HCT116 (cell line): ENCODE measurements around the gene ERN1. TPM values are rescaled to one million over a fixed set of nuclear protein-coding genes. Genes with fewer than 3 reads are reported as not detected.

ENCODE experiments used
- ATAC-seq: fragments of 200-7000 bp; cut with Tn5 transposase; 2 replicates; pipeline ENCODE4 v1.9.1; 2020; ENCODE audit warnings: mild to moderate bottlenecking, moderate library complexity
- BruUV-seq: library from RNA; stranded (reverse); fragments of 400-500 nt; replicated peaks from 2 replicates; lab custom pipeline; 2021; lab: Mats Ljungman, UMichigan
- CTCF ChIA-PET: fragments of 300-600 bp; sonication (Branson Sonifier 250); formaldehyde crosslinking; loops from one replicate; lab custom pipeline; 2021; ENCODE audit warnings: antibody characterized with exemption; lab: Charles Lee
- POLR2A ChIA-PET: fragments of 300-600, 350-600 bp; sonication (Branson Sonifier 250); formaldehyde crosslinking; loops from one replicate; lab custom pipeline; 2021; ENCODE audit warnings: antibody characterized with exemption; lab: Charles Lee
- RAD21 ChIA-PET, 2 experiments: fragments of 300-600 bp; sonication (Branson Sonifier 250); formaldehyde crosslinking; loops; one replicate each; lab custom pipeline; 2023; ENCODE audit warnings: low total read pairs in 2 of 2; ENCODE audit not compliant: uncharacterized antibody in 2 of 2, unreplicated experiment in 2 of 2, low non-redundant PET in 1 of 2; lab: Charles Lee
- DNase-seq: peaks from one replicate; pipeline ENCODE4 v3.0.0-alpha.2; 2010; ENCODE audit warnings: low read depth, low spot score
- H2AFZ ChIP-seq: fragments of 200-600 bp; shearing (Covaris generic), sonication (generic); 2 replicates; pipeline ENCODE4 v1.6.1; 2017; ENCODE audit warnings: low read depth, mixed run types, mixed read lengths, antibody characterized with exemption, low read length; ENCODE audit not compliant: poor library complexity, severe bottlenecking
- H3K27ac ChIP-seq: 2 replicates; pipeline ENCODE4 v1.5.1; 2012; ENCODE audit warnings: low read depth, low read length
- H3K27me3 ChIP-seq: fragments of 200-600 bp; sonication (generic); 2 replicates; pipeline ENCODE4 v1.6.1; 2016; ENCODE audit warnings: mixed run types, low read length, mixed read lengths; ENCODE audit not compliant: insufficient read depth
- H3K36me3 ChIP-seq, 2 experiments: fragments of 200-500 bp in 1 of 2; fragments of 200-600 bp in 1 of 2; sonication (Bioruptor generic) in 1 of 2; sonication (generic) in 1 of 2; 2 replicates each; pipeline versions ENCODE4 v1.5.1 to v1.6.1; 2014 to 2016; ENCODE audit warnings: low read length in 2 of 2, inconsistent platforms in 1 of 2, mixed read lengths in 1 of 2, mixed run types in 1 of 2; ENCODE audit not compliant: insufficient read depth in 2 of 2, control insufficient read depth in 1 of 2
- H3K4me1 ChIP-seq, 2 experiments: fragments of 200-600 bp in 1 of 2; sonication (generic) in 1 of 2; 2 replicates each; pipeline versions ENCODE4 v1.5.1 to v1.6.1; 2012 to 2017; ENCODE audit warnings: low read length in 2 of 2, inconsistent platforms in 1 of 2, mild to moderate bottlenecking in 1 of 2, mixed read lengths in 1 of 2, mixed run types in 1 of 2, moderate library complexity in 1 of 2; ENCODE audit not compliant: insufficient read depth in 2 of 2, control insufficient read depth in 1 of 2
- H3K4me2 ChIP-seq: fragments of 200-600 bp; sonication (generic); 2 replicates; pipeline ENCODE4 v1.6.1; 2017; ENCODE audit warnings: mixed run types, low read length, mixed read lengths
- H3K4me3 ChIP-seq, 2 experiments: fragments of 200-600 bp in 1 of 2; sonication (generic) in 1 of 2; replicated peaks in 1 of 2; 2 replicates each; pipeline ENCODE4 v1.5.1; 2011 to 2016; ENCODE audit warnings: low read length in 2 of 2, control low read depth in 1 of 2, low read depth in 1 of 2, mild to moderate bottlenecking in 1 of 2, mixed read lengths in 1 of 2, mixed run types in 1 of 2
- H3K79me2 ChIP-seq: fragments of 200-600 bp; sonication (generic); 2 replicates; pipeline ENCODE4 v1.6.1; 2017; ENCODE audit warnings: mild to moderate bottlenecking, mixed run types, low read length, moderate library complexity, mixed read lengths; ENCODE audit not compliant: insufficient read depth
- H3K9ac ChIP-seq: fragments of 200-600 bp; sonication (generic); 2 replicates; pipeline ENCODE4 v1.6.1; 2016; ENCODE audit warnings: low read length, mixed read lengths
- H3K9me2 ChIP-seq: fragments of 200-600 bp; sonication (generic), shearing (Covaris generic); 2 replicates; pipeline ENCODE4 v1.6.1; 2017; ENCODE audit warnings: mixed run types, mild to moderate bottlenecking, moderate library complexity; ENCODE audit not compliant: insufficient read depth
- H3K9me3 ChIP-seq, 2 experiments: fragments of 200-500 bp in 1 of 2; fragments of 200-600 bp in 1 of 2; sonication (Bioruptor generic) in 1 of 2; sonication (generic) in 1 of 2; 2 replicates each; pipeline ENCODE4 v1.6.1; 2014 to 2017; ENCODE audit warnings: low read length in 2 of 2, mixed read lengths in 2 of 2, inconsistent platforms in 1 of 2, low read depth in 1 of 2, mild to moderate bottlenecking in 1 of 2, mixed run types in 1 of 2, moderate library complexity in 1 of 2; ENCODE audit not compliant: control insufficient read depth in 1 of 2, insufficient read depth in 1 of 2
- H4K20me1 ChIP-seq: fragments of 200-600 bp; sonication (generic), shearing (Covaris generic); 2 replicates; pipeline ENCODE4 v1.6.1; 2017; ENCODE audit warnings: mixed run types, mild to moderate bottlenecking, moderate library complexity; ENCODE audit not compliant: insufficient read depth
- FOSL1 ChIP-seq: IDR thresholded peaks from 2 replicates; pipeline ENCODE4 v1.6.1; 2012; ENCODE audit warnings: low read depth
- POLR2AphosphoS5 ChIP-seq: IDR thresholded peaks from 2 replicates; pipeline ENCODE4 v1.6.1; 2011; ENCODE audit warnings: mild to moderate bottlenecking, low read depth, low read length, moderate library complexity
- TCF7L2 ChIP-seq: IDR thresholded peaks from 2 replicates; pipeline ENCODE4 v1.7.0; 2011; ENCODE audit warnings: borderline replicate concordance, inconsistent platforms; ENCODE audit not compliant: insufficient read depth, insufficient read length; ENCODE audit errors: extremely low read depth
- ZNF274 ChIP-seq: fragments of 200-500 bp; sonication (Bioruptor generic); IDR thresholded peaks from 2 replicates; pipeline ENCODE4 v1.6.1; 2014; ENCODE audit warnings: mild to moderate bottlenecking, low read depth, low read length, inconsistent platforms
- intact Hi-C: fragments of 100-400 bp; cut with micrococcal nuclease; formaldehyde crosslinking; loops from 2 replicates; pipeline ENCODE4 v1.10.0; 2022
- total RNA-seq: library from RNA; stranded (reverse); gene quantifications from one replicate; pipeline ENCODE4 v1.2.1, GENCODE V29; 2021; ENCODE audit not compliant: unreplicated experiment
- TF ChIP-seq, protein P1 (sequence below), 3 experiments: fragments of 200-600 bp in 1 of 3; sonication (generic) in 1 of 3; IDR thresholded peaks in 2 of 3; conservative IDR thresholded peaks in 1 of 3; 2 replicates each; pipeline ENCODE4 v1.5.1; 2012 to 2017; ENCODE audit warnings: low read depth in 2 of 3, low read length in 2 of 3, antibody characterized with exemption in 1 of 3, borderline replicate concordance in 1 of 3, control low read depth in 1 of 3, mild to moderate bottlenecking in 1 of 3, mixed read lengths in 1 of 3, mixed run types in 1 of 3, moderate library complexity in 1 of 3; ENCODE audit not compliant: insufficient read depth in 1 of 3

The ERN1 gene
- total RNA-seq, 1 experiment from 2014 or later: 28.2 TPM

GRCh38 chr17:64057701-64058263 lies 72.2 kb downstream of the ERN1 start:
- ChIA-PET POLR2A (no interaction called here), CTCF (interaction anchor here (1.4 kb wide), 1 partner anchor 76 kb away, joined by 5 read pairs; no protein-coding TSS in a partner anchor), RAD21 (no interaction called here)
- Histone ChIP-seq H3K27ac (no peak overlapping the region), H3K36me3 (peaks cover 0 to 5% of the 10 kb centered on the region in 2 experiments; a peak in 1 of 4 replicates), H4K20me1 (no peaks in the 10 kb centered on the region), H3K9me2 (no peaks in the 10 kb centered on the region), H3K4me3 (no peak overlapping the region), H3K4me1 (peaks cover 0 to 7% of the 10 kb centered on the region in 2 experiments; a peak in 1 of 4 replicates), H2AFZ (no peak overlapping the region), H3K79me2 (no peaks in the 10 kb centered on the region), H3K9ac (no peak overlapping the region), H3K9me3 (no peaks in the 10 kb centered on the region), H3K4me2 (no peak overlapping the region), H3K27me3 (no peaks in the 10 kb centered on the region)
- DNase-seq (no peak), ATAC-seq (no peak)
- no TSS peak for BruUV-seq
- intact Hi-C loops: no loop called here
- TF ChIP-seq TCF7L2: no peak
- no peak for TF ChIP-seq POLR2AphosphoS5
- TF ChIP-seq, protein P1, sequence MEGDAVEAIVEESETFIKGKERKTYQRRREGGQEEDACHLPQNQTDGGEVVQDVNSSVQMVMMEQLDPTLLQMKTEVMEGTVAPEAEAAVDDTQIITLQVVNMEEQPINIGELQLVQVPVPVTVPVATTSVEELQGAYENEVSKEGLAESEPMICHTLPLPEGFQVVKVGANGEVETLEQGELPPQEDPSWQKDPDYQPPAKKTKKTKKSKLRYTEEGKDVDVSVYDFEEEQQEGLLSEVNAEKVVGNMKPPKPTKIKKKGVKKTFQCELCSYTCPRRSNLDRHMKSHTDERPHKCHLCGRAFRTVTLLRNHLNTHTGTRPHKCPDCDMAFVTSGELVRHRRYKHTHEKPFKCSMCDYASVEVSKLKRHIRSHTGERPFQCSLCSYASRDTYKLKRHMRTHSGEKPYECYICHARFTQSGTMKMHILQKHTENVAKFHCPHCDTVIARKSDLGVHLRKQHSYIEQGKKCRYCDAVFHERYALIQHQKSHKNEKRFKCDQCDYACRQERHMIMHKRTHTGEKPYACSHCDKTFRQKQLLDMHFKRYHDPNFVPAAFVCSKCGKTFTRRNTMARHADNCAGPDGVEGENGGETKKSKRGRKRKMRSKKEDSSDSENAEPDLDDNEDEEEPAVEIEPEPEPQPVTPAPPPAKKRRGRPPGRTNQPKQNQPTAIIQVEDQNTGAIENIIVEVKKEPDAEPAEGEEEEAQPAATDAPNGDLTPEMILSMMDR (IDR thresholded peaks at IDR 0.05 in 2 of 3, conservative IDR thresholded peaks at IDR 0.05 in 1 of 3; ENCODE audit: borderline replicate concordance in 1 of 3, insufficient read depth in 1 of 3, low read depth in 2 of 3, low read length in 2 of 3): no peak
- TF ChIP-seq ZNF274: no peak
- TF ChIP-seq FOSL1: no peak
